ENCODE results near the gene DNM1L.

DNA sequence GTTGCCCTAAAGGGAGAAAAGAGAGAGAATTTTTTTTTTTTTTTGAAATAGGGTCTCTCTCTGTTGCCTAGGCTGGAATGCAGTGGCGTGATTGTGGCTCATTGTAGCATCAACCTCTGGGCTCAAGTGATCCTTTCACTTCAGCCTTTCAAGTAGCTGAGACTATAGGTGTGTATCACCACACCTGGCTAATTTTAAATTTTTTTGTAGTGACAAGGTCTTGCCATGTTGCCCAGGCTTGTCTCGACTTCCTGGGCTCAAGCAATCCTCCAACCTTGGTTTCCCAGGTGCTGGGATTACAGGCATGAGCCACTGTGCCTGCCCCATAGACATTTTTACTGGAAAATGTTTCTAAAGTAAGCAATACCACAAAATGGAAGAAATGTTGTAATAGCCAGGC, 39.8 kb downstream of the DNM1L start:
- TF ChIP-seq CTCF (IDR thresholded peaks at IDR 0.05; ENCODE audit: borderline replicate concordance, extremely low read depth, low read length, poor library complexity, severe bottlenecking) (no peak), EZH2 (IDR thresholded peaks at IDR 0.05; ENCODE audit: borderline replicate concordance, low read depth, low read length, severe bottlenecking) (no peak)

Data from DND-41 (cell line).